Activated T-helper 1 cell treated with anti-CD3 and anti-CD28 coated beads, Interleukin-2, amount 50 U/mL, for 16 hours (primary cell): Measurements from ENCODE around the gene GRID2.
"Not testable (repeated sequence)": the region's sequence is repeated elsewhere in the genome, so short reads cannot be mapped to it uniquely, and the experiment has no call there.

Experiments used
- DNase-seq, 2 donors: peaks; one replicate each; pipeline ENCODE4 v3.0.0-alpha.2; 2020; ENCODE audit warnings: low read depth in 1 of 2, low spot score in 1 of 2

Gene GRID2

GRCh38 chr4:93646233-93646930 lies 1342.6 kb downstream of the GRID2 start:
- no peak for DNase-seq

GRCh38 chr4:93648258-93648657 lies 1344.5 kb downstream of the GRID2 start:
- no peak for DNase-seq

- no peak for DNase-seq
These were observed 1346.1 kb downstream of the GRID2 start for GRCh38 chr4:93649828-93650227.

DNA sequence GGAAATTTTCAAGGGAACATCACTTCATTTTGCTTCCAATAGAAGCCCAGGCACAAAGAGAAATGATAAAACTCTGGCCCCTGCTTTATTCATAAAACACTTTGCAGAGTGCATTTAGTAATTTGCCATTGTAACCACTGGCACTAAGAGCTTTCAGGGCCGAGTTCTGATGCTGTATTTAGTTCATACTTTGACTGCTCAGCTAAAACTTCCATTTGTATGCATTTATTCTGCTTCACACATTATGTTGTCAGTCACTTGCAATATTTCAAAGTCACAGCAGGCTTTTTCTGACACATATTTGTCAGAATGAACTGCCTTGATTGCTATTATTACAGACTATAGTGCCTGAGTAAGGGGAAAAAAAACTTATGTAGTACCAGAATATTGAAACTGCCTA lies 1350.4 kb downstream of the GRID2 start:
- no peak for DNase-seq

- no peak for DNase-seq
These were observed 1353.8 kb downstream of the GRID2 start for GRCh38 chr4:93657527-93657926.

GRCh38 chr4:93658443-93658842 lies 1354.7 kb downstream of the GRID2 start:
- DNase-seq: no peak

GRCh38 chr4:93659629-93660028 lies 1355.9 kb downstream of the GRID2 start:
- no peak for DNase-seq

DNA sequence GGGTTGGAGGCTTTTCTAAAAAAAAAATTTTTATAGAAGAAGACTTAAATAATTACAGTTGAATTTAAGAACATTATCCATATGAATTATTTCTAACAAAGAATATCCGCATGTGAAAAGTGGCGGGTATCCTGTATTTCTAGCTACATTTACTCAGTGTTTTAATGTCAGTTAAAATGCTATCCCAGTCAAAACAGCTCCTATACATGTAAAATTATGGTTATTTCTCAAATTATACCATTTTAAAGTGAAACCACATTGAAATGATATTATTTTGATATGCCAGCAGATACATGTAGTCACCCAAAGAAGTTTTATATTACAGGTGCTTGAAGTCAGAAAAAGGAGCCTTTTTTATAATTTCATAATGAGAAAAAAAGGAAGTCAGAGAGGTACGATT lies 1356.3 kb downstream of the GRID2 start:
- no peak for DNase-seq

DNA sequence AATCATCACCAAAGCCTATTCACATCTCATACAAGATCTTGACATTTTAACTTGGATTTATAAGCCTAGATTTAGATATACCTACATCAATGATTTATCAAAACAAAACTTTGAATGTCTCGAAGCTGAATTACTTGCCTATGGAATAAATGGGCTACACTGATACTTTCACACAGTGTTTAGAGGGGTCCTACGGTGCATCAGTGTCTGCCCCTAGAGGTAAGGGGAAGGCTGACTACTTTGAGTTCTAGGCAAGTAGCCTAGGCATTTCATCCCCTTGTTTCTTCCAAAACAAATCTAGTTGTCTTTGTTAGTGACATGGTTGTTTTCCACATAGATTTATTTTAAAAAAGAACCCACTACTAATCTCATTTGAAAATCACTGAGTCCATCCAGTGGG lies 1366.7 kb downstream of the GRID2 start:
- no peak for DNase-seq

DNA sequence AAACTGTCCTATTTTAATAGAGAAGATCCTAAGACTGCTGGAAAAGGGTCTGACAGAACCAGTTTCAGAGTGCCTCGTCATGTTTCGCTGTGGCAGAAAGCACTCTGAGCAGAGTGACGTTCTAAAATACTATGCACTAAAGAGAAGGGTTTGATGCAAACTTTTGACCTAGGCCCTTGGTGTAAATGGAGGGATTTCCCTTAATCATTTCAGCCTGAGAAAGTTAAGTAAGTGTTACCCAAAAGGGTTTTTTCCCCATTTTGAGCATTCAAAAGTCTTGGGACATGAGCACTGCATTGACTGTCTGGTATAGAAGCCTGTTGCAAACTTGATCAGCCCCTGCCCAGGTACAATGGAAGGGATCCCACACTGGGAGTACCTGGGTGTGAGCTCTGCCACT lies 1367.3 kb downstream of the GRID2 start:
- no peak for DNase-seq

DNA sequence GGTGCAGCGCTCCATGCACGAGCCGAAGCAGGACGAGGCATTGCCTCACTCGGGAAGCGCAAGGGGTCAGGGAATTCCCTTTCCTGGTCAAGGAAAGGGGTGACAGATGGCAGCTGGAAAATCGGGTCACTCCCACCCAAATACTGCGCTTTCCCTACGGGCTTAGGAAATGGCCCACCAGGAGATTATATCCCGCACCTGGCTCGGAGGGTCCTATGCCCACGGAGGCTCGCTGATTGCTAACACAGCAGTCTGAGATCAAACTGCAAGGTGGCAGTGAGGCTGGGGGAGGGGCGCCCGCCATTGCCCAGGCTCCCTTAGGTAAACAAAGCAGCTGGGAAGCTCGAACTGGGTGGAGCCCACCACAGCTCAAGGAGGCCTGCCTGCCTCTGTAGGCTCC lies 1373.2 kb downstream of the GRID2 start:
- DNase-seq: not testable (repeated sequence)

- DNase-seq: no peak
These were observed 1380.8 kb downstream of the GRID2 start for GRCh38 chr4:93684571-93684970.

DNA sequence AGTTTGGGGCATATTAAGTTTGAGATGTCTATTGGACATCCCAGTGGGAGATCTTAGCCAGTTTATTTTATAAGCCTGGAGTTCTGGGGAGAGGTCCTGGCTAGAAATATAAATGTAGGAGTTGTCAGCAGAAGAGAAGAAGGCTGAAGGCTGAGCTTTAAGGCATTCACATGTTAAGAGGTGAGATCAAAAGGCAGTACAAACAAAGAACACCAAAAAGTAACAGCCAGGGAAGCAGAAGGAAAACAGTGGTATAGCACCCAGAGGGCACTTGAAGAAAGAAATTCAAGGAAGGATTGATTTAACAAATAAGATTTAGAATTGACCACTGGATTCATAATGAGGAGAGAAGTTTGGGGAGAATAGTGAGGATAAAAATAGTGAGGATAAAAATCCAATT lies 1383.5 kb downstream of the GRID2 start:
- DNase-seq: no peak

GRCh38 chr4:93688978-93689377 lies 1385.2 kb downstream of the GRID2 start:
- no peak for DNase-seq

- DNase-seq: no peak
These were observed 1389.4 kb downstream of the GRID2 start for GRCh38 chr4:93693141-93693540.

GRCh38 chr4:93698686-93699085 lies 1394.9 kb downstream of the GRID2 start:
- DNase-seq: no peak

- no peak for DNase-seq
These were observed 1396.8 kb downstream of the GRID2 start for GRCh38 chr4:93700571-93700970.

DNA sequence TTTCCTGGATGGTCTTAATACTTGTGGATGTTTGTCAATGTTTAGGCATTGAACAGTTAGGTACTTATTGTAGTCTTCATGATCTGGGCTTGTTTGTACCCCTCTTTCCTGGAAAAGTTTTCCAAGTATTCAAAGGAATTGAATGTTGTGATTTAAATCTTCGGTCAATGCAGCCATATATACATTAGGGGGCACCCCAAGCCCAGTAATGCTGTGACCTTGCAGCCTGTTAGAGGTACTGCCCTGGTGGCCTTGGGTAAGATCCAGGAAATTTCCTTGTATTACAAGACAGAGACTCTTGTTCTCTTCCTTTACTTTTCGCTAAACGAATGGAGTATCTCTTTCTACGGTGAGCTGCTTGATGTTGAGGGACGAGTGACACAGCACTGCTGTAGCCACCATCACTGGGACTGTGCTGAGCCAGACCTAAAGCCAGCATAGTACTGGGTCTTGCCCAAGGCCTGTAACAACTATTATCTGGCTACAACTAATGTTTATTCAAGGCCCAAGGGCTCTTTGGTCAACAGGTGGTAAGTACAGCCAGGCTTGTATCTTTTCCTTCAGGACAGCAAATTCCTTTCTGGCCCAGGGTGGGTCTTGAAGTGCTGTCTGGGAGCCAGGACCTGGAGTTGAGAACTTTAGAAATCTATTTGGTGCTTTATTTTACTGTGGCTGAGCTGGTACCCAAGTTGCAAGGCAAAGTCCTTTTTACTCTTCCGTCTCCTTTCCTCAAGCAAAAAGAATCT lies 1406.5 kb downstream of the GRID2 start:
- DNase-seq: no peak

- no peak for DNase-seq
These were observed 1407.2 kb downstream of the GRID2 start for GRCh38 chr4:93710847-93711430.

DNA sequence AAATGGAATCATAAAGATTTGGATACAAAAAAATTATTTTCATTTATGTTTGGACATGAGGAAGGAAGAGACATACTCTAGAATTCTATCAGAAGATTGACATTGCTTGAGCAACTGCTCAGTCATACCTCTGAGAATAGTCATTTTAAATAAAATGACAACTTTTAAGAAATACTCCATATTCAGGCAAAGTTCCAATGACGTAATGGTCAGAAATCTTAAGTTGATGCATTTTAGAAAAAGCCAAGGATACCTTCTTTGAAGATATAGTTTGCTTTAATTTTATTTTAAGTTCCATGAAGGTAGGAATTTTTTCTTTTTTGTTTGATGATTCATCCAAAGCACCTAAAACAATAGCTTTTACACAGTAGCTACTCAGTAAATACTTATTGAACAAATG lies 1414.5 kb downstream of the GRID2 start:
- DNase-seq: no peak

DNA sequence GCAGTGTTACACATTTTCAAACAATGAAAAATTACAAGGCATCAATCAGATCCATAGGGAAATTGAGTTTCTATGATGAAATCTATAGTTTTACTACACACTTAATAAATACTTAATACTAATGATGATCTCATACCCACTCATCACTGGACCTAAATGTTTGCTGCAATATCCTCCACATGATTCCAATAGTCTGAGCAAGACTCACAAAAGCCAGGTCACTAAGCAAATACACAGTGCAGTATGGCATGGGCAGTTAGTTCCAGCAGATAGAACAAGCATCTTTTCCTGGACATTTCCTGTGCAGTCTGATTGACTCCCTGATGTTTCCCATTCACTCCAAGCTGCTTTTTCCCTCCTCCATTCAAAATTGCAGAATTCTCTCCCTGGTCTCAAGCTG lies 1415.8 kb downstream of the GRID2 start:
- no peak for DNase-seq

DNA sequence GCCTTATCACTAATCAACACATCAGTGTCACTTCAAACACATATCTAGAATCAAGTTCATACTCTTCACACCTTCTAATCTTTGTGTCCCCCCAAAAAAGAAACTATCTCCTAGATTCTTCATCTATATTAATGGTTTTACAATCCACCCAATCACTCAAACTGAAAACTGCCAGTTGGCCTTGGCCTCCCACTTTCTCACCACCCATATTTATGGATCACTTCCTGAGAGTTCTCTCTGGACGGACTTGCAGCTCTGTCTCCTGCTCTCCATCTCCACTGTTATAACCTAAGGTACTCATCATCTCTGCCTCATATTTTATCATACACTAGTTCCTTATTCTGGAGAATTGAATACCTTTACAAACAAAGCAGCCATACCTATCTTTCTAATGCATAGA lies 1418.7 kb downstream of the GRID2 start:
- no peak for DNase-seq
